Measurements from ENCODE around the gene SLAMF9.

SLAMF9 gene

GRCh38 chr1:159957824-159958268 lies 3.8 kb upstream of the SLAMF9 start:
- TF ChIP-seq EZH2phosphoT487 (conservative IDR thresholded peaks at IDR 0.05; ENCODE audit: low read length) (no peak), CTCF (IDR thresholded peaks at IDR 0.05; ENCODE audit: insufficient read depth, low read length, poor library complexity, severe bottlenecking) (no peak)
- no peaks in the 10 kb centered on the region for H3K36me3 ChIP-seq (ENCODE audit: low read length)
- no peaks in the 10 kb centered on the region for H4K20me1 ChIP-seq (ENCODE audit: low read depth, low read length)
- no peak overlapping the region for H3K4me3 ChIP-seq (ENCODE audit: insufficient read depth, low read length, poor library complexity, severe bottlenecking)
- no peak overlapping the region for H3K9ac ChIP-seq (ENCODE audit: low read length)
- H3K9me3 ChIP-seq (ENCODE audit: insufficient read depth, low read length): no peaks in the 10 kb centered on the region
- no peaks in the 10 kb centered on the region for H3K79me2 ChIP-seq (ENCODE audit: insufficient read depth, low read length)
- H3K27ac ChIP-seq (ENCODE audit: low read depth, low read length): no peak overlapping the region
- no peak overlapping the region for H3K4me2 ChIP-seq (ENCODE audit: low read depth, low read length, poor library complexity, severe bottlenecking)
- no peak overlapping the region for H2AFZ ChIP-seq (ENCODE audit: low read depth, low read length, severe bottlenecking)
- no peaks in the 10 kb centered on the region for H3K27me3 ChIP-seq (ENCODE audit: low read length)
- no peaks in the 10 kb centered on the region for H3K9me2 ChIP-seq (replicated peaks; ENCODE audit: insufficient read depth, low read length)
- no peaks in the 10 kb centered on the region for H3F3A ChIP-seq (ENCODE audit: insufficient read depth)

- no peak overlapping the region for H3K9ac ChIP-seq (ENCODE audit: low read length)
These were observed 1.4 kb upstream of the SLAMF9 start for GRCh38 chr1:159955456-159955855.

GRCh38 chr1:159952932-159953331 lies 1.1 kb downstream of the SLAMF9 start:
- Histone ChIP-seq H2AFZ (ENCODE audit: low read depth, low read length, severe bottlenecking) (no peak overlapping the region), H3K27me3 (ENCODE audit: low read length) (no peaks in the 10 kb centered on the region), H3K4me2 (ENCODE audit: low read depth, low read length, poor library complexity, severe bottlenecking) (no peak overlapping the region), H4K20me1 (ENCODE audit: low read depth, low read length) (no peaks in the 10 kb centered on the region), H3F3A (ENCODE audit: insufficient read depth) (no peaks in the 10 kb centered on the region), H3K27ac (ENCODE audit: low read depth, low read length) (no peak overlapping the region), H3K9me3 (ENCODE audit: insufficient read depth, low read length) (no peaks in the 10 kb centered on the region), H3K79me2 (ENCODE audit: insufficient read depth, low read length) (no peaks in the 10 kb centered on the region), H3K4me3 (ENCODE audit: insufficient read depth, low read length, poor library complexity, severe bottlenecking) (no peak overlapping the region), H3K36me3 (ENCODE audit: low read length) (no peaks in the 10 kb centered on the region), H3K9me2 (replicated peaks; ENCODE audit: insufficient read depth, low read length) (no peaks in the 10 kb centered on the region), H3K9ac (ENCODE audit: low read length) (no peak overlapping the region)
- TF ChIP-seq CTCF (IDR thresholded peaks at IDR 0.05; ENCODE audit: insufficient read depth, low read length, poor library complexity, severe bottlenecking) (no peak), EZH2phosphoT487 (conservative IDR thresholded peaks at IDR 0.05; ENCODE audit: low read length) (no peak)

More at GRCh38 chr1:159955456-159955855, 1.4 kb upstream of the SLAMF9 start:
- Histone ChIP-seq H2AFZ (ENCODE audit: low read depth, low read length, severe bottlenecking) (no peak overlapping the region), H3K79me2 (ENCODE audit: insufficient read depth, low read length) (no peaks in the 10 kb centered on the region), H3K9me2 (replicated peaks; ENCODE audit: insufficient read depth, low read length) (no peaks in the 10 kb centered on the region), H3K27ac (ENCODE audit: low read depth, low read length) (no peak overlapping the region), H3K9me3 (ENCODE audit: insufficient read depth, low read length) (no peaks in the 10 kb centered on the region), H3K4me3 (ENCODE audit: insufficient read depth, low read length, poor library complexity, severe bottlenecking) (no peak overlapping the region), H4K20me1 (ENCODE audit: low read depth, low read length) (no peaks in the 10 kb centered on the region), H3K4me2 (ENCODE audit: low read depth, low read length, poor library complexity, severe bottlenecking) (no peak overlapping the region), H3K36me3 (ENCODE audit: low read length) (no peaks in the 10 kb centered on the region), H3K27me3 (ENCODE audit: low read length) (no peaks in the 10 kb centered on the region), H3F3A (ENCODE audit: insufficient read depth) (no peaks in the 10 kb centered on the region)
- TF ChIP-seq EZH2phosphoT487 (conservative IDR thresholded peaks at IDR 0.05; ENCODE audit: low read length) (no peak), CTCF (IDR thresholded peaks at IDR 0.05; ENCODE audit: insufficient read depth, low read length, poor library complexity, severe bottlenecking) (no peak)

Data from SU-DHL-6 (cell line).